GM11168 (cell line): ENCODE data around the gene GID4.

Source experiments
- in situ Hi-C: fragments of 300-500 bp; cut with MboI; formaldehyde crosslinking; loops from one replicate; pipeline ENCODE4 v1.12.0; 2022; ENCODE audit warnings: low sequenced_read_pairs; ENCODE audit not compliant: unreplicated experiment

Gene GID4

DNA sequence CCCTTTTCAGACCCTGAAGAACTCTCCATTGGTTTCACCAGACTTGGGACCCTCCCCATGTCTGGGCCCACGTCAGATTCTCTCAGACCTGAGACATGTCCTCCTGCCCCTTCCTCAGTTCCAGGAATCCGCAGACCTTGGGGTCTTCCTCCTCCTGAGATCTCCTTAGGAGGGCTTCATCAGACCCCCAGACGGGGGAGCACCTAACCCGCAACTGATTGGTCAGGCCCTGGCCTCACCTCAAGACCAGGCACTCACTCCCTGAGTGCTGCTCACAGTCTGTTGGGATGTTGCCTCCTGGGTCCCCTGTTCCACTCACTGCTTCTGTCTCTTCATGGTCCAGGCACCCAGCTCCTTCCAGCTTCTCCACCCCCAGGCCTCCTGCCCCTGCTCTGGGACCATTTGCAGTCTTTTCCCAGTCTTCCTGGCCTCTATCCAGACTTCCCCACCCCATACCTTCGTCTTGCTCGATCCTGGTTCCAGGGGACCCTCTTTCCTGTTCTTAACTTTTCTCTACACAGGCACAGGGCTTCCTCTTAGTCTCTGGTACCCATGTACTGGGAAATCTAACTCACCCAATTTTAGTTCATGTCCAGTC lies 1.2 kb downstream of the GID4 start:
- in situ Hi-C loops = loop anchor here (25.0 kb wide), 1 partner anchor 353 kb away; the partner anchor contains the start of gene RAI1

DNA sequence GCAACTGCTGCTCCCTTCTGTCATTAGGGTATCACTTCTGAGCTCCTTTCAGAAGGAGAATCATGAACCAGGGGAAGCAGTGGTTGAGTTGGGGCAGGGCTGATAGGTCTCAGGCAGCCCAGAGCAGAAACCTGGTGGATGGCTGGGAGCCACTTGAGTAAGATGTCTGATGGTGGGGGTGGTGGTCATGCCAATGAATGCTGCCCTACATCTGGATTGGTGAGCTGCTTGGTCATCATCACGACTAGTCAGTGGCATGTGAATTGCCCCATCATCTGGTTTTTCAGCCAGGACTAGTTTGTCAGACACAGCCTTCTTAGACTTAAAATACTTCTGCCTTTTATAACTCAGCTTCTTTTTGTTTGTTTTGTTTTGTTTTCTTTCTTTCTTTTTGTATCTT lies 2.6 kb downstream of the GID4 start:
- in situ Hi-C loops = loop anchor here (25.0 kb wide), 1 partner anchor 354 kb away; the partner anchor contains the start of gene RAI1

DNA sequence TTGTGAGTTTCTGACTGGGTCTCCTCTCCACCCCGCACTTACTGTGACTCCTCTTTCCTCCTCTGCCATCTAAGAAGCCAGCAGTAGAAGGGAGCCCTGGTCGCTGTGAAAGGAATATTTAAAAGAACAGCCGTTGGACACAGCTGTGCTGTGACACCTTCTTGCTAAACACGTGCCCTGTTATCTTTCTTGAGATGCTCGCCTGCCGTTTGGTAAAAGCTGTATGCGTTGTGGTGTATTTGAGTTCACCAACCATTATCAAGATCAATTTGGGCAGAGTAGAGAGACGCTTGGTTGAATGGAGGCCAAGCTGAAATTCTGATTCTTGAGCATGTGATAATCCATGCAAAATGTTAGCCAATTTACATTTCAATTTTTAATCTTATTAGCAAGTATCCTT lies 3.8 kb downstream of the GID4 start:
- in situ Hi-C loops = loop anchor here (25.0 kb wide), 1 partner anchor 356 kb away; the partner anchor contains the start of gene RAI1

DNA sequence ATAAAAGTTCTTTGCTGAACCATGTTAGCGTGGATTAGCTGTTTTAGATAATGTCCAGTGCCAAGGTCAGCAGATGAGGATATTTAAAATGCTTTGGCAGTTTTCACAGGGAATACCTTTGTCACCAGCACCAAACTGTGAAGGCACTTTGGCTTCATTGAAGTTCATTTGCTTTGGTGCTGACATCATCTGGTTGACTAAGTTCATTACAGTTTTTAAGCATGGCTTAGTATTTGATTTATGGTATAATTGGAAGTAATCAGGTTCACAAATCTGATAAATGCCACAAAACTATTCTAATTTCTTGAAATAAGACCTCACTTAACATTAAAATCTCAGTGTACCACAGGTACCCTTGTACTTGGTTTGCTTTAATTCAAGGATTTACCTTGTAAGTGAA lies 4.3 kb downstream of the GID4 start:
- in situ Hi-C loops = loop anchor here (25.0 kb wide), 1 partner anchor 356 kb away; the partner anchor contains the start of gene RAI1

DNA sequence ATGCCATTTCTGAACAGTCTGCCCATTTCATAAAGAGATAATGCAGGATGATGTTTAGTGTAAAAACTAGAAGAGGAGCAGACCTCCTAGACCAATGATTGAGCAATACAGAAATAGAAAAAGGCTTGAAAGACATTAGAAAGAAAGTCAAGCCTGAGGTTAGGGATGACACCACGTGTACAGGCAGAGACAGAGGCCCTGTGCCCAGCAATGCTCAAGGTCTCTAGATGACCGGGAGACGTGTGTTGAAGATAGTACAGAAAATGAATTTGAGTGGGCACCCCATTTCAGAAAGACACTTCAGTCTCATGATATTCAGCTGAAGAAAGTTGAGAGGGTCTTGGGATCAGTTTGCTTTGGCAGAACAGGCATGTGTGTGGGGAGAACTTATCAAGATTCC lies 5.4 kb downstream of the GID4 start:
- in situ Hi-C loops = loop anchor here (25.0 kb wide), 1 partner anchor 357 kb away; the partner anchor contains the start of gene RAI1

DNA sequence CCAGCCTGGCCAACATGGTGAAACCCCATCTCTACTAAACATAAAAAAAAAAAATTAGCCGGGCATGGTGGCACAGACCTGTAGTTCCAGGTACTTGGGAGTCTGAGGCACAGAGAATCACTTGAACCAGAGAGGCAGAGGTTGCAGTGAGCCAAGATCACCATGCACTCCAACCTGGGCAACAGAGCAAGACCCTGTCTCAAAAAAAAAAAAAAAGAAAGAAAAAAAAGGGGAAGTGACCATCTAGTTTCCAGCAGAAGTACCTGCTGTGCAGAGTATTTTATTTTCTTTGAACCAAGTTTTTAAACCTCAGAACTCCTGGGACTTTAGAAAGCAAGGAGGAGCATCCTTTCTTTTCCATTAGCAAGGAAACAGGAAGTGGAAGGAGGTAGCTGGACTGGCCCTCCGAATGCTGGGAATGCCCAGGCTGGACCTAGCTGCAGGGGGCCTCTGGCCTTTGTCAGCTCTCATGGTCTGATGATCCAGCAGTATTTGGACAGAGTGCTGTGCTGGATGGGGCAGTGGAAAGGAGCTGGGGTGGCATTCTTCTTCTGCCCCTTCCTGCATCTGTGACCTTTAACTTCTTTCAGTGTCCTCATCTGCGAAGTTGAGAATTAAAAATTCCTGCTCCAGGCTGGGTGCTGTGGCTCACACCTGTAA lies 6.6 kb downstream of the GID4 start:
- in situ Hi-C loops = loop anchor here (25.0 kb wide), 1 partner anchor 359 kb away; the partner anchor contains the start of gene RAI1

DNA sequence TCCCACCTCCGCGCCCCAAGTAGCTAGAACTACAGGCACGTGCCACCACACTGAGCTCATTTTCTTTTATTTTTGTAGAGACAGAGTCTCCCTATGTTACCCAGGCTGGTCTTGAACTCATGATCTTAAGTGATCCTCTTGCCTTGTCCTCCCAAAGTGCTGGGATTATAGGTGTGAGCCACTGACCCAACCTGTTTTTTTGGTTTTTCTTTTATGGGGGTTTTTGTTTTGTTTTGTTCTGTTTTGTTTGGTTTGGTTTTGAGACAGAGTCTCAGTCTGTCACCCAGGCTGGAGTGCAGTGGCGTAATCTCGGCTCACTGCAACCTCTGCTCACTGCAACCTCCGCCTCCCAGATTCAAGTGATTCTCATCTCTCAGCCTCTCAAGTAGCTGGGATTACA lies 16.4 kb downstream of the GID4 start:
- in situ Hi-C loops = no loop called here

DNA sequence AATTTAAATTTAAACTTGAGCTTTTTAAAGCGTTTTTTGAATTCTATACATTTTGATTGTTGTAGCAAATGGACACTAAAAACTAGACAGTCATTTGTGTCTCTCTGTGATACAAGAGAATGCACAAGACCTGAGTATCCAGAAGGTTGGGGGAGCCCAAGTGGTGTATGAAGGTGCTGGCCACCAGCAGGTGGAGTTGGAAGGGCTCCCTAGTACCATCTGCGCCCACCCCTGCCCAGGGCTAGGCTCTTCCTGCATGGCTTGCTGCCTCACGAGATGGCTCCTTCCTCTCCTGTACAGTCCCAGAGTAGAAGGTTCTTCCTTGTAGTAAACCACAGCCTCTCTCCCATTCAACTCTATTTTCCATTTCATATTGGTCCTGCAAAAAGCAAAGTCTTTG lies 17.0 kb downstream of the GID4 start:
- in situ Hi-C loops = no loop called here

DNA sequence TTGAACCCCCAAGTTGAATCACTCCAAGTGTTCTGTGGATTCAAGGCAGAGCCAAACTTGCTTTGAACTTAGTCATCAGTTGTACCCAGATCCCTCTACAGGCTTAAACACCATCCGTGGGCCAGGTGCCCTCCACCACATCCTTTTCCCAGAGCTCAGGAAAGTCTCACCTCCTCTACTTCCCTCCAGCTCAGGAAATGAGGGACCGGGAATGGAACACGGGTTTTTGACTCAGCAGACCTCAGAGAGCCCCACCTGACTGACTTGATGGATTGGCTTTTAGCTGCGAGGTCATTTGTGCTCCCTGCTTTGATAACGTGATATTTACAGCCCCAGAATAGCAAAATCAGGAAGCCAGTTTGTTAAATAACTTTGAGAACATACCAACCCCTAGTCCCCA lies 20.1 kb downstream of the GID4 start:
- in situ Hi-C loops = no loop called here

DNA sequence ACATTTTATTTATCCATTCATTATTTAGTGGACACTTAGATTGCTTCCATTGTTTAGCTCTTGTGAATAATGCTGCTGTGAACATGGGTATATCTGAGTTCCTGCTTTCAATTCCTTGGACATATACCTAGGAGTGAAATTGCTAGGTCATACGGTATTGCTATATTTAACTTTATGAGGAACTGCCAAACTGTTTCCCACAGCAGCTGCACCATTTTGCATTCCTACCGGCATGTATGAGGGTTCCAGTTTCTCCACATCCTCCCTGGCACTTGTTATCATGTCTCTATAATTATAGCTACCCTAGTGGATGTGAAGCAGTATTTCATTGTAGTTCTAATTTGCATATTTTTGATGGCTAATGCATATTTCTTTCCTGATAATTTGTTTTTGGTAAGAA lies 24.8 kb downstream of the GID4 start:
- in situ Hi-C loops = no loop called here

DNA sequence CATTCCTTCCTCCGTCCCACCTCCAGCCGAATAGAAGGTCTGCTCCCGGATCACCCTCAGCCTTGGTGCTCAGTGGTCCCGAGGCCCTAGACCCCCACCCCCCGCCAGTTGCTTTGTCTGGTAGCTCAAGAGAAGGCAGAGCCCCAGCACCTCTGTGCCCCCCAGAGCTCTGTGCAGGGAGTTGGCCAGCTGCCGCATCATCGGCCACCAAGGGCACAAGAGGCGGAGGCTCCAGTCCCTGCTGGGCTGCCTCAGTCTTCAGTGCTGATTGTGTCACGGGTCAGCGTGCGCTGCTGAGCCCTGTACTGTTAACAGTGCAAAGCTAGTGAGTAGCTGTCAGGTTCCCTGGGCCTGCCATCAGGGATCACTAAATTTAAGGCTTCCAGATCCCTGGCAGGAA lies 26.3 kb downstream of the GID4 start:
- in situ Hi-C loops = no loop called here

DNA sequence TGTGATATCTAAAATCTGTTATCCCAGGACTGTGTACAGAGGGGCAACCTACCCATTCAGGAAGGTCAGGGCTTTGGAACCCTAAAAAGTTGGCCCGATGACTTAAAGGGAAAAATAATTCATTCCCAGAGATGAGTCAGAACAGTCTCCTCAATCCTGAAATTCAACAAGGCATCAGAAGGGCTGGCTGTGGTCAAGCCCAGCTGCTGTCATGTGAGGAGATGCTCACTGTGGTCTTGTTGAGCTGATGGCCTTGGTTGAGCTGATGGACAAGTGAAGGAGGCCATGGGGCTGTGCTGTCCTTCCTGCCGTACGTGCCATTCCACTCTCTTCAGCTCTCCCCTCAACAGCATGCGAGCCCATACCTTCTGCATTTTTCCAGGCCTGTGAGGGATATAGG lies 27.7 kb downstream of the GID4 start:
- in situ Hi-C loops = no loop called here

DNA sequence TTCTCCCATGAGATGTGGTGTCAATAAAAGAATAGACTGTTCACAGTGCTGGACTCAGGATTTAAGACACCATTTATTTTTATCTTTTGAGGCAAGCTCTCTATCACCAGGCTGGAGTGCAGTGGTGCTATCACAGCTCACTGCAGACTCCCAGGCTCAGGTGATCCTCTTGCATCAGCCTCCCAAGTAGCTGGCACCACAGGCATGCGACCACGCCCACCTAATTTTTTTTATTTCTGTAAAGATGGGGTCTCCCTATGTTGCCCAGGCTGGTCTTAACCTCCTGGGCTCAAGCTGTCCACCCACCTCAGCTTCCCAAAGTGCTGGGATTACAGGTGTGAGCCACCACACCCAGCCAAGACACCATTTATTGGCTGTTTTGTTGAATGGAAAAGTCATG lies 29.9 kb downstream of the GID4 start:
- in situ Hi-C loops = no loop called here

DNA sequence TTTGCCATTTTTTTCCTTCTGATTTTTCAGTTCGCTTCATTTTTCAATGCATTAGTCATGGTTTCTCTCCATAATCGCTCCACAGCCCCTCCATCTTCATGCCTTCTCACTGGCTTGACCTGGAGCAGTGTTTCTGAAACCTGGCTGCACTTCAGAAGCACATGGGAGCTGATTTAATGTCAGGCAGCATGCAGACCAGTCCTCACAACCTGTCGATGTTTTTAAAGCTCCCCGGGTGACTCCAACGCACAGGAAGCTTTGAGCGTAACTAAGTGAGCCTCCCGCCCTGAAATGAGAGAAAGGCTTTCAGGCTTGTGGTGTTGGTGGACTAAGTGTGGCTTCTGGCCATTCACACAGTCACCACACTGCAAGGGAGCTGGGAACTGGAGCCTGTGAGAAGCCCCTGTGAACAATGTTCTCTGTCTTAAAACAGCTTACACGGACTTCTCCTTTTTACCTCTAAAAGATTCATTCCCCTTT lies 31.7 kb downstream of the GID4 start:
- in situ Hi-C loops = no loop called here

DNA sequence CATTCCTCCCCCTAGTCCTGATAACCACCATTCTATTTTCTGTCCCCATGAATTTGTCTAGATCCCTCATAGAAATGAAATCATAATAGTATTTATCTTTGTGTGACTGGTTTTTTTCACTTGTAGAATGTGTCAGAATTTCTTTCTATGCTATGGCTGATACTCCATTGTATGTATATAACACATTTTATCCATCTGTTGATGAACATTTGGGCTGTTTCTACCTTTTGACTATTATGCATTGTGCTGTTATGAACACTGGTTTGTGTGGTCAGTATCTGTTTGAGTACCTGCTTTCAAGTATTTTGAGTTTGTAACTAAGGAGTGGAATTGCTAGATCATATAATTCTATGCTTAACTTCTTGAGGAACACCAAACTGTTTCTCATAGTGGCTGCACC lies 32.5 kb downstream of the GID4 start:
- in situ Hi-C loops = no loop called here

DNA sequence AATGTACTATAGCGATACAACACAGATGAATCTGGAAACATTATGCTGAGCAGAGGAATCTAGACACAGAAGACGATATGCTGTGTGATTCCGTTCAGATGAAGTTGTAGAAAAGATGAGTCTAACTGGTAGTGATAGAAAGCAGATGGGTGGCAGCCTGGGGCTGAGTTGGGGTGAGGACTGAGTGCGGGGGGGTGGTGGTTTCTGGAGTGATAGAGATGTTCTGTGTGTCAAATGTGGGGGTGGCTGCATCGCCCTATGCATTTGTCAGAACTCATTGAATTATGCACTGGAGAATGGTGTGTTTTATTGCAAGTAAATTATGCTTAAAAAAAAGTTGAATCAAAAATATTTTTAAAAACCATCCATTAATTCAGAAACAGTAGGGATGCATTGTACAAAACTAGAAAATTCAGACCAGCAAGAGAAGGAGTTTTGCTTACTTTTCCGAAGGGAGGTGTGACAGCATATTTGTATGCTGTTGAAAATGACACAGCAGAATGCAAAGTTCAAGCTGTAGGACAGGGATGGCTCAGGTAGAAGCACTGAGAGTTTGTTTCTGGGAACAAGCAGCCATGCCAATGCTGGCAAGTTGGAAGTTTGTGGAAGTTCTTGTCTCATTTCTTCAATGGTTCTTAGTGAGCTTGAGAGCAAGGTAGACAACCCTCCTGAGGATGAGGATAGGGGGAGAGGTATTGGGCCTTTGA lies 35.5 kb downstream of the GID4 start:
- in situ Hi-C loops = no loop called here

DNA sequence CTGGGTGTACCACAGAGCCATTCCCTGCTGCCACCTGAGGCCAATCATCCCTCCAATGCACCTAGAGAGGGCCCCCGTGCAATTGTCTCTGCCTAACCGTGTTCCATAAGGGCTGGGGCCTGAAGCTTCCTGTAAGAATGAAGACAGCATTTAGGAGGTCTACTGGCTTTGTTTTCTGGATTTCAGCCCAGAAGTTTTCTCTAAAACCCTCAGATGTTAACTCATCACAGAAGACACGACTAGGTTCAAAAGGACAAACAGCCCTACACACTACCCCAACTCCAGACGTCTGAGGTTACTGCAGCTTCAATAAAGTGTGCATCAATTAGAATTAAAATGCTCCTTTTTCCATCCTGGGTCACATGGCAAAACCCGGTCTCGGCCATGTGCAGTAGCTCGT lies 37.7 kb downstream of the GID4 start:
- in situ Hi-C loops = no loop called here

DNA sequence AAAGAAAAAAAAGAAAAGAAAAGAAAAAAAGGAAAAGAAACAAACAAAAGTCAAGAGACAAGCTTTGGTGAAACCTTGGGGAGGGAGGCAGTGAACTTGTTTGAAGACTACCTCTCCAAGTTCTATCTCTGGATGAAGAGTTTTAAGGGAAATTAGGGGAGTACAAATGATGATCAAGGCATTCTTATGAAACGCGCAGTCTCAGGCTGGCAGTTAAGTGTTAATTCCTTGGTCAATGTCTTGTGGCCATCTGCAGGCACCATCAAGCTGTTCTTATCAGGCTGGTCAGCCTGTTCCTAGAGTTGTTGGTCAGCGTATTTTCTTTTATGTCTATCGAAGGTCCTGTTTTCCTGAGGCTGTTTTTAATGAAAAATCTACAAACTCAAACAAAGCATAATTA lies 40.3 kb downstream of the GID4 start:
- in situ Hi-C loops = no loop called here

DNA sequence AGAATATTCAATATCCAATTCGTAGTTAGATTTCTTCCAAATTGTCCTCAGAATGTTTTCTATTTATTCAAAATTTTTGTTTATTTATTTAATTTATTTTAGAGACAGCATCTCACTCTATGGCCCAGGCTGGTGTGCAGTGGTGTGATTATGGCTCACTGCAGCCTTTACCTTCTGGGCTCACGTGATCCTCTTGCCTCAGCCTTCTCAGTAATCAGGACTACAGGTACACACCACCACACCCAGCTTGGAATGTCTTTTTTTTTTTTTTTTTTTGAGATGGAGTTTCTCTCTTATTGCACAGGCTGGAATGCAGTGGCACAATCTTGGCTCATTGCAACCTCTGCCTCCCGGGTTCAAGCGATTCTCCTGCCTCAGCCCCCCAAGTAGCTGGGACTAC lies 45.0 kb downstream of the GID4 start:
- in situ Hi-C loops = no loop called here

DNA sequence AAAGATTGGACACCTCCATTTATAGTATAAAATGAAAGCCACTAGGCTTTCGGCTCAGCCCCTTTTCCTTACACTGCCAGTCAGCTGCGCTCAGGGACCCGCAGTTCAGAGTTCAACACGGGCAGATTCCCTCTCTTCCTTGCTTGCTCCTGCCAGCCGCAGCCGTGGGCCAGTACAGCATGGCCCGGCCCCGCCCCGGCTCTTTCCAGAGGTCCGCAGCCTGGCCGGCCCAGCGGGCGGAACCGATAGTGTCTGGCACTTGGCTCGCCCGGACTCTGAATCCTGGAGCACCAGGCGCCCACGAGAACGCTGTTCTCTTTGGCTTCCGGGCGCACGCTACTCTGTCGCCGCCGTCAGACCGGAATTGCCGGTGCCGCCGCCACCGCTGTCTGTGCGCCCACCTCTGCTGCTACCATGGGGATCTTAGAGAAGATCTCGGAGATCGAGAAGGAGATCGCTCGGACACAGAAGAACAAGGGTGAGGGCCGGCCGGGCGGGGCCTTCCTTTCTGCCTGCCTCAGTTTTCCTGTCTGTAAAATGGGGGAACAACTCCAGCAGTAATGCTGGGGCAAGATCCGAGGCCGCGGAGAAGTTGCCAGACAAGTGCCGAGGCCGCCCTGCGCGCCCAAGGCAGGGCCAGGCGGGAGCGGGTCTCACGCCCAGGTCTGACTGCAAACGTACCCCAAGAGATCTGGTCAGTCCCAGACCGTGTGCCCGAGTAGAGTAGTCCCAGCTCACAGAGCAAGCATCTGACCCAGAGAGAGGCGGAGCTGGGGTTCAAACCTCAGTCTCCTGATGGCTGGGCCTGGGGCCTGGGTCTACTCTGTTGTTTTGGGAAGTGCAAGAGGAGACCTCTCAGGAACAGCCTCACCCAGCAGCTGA lies 48.6 kb downstream of the GID4 start, which contains the start of gene DRG2:
TSS of gene DRG2 (plus strand) at position 339 of the 882 bp plus-strand sequence. CDS start at position 415, 76 bp downstream.
- in situ Hi-C loops = no loop called here
